Activated CD4-positive, CD25-positive, alpha-beta regulatory T cell treated with anti-CD3 and anti-CD28 coated beads, Interleukin-2, amount 50 U/mL, for 72 hours (primary cell): ENCODE data around the gene SCAPER.
A peak's percentile ranks its signal among the peaks of the same experiment; 100 is the strongest.

Experiments used
- DNase-seq: peaks from one replicate; pipeline ENCODE4 v3.0.0; 2021

SCAPER gene

DNA sequence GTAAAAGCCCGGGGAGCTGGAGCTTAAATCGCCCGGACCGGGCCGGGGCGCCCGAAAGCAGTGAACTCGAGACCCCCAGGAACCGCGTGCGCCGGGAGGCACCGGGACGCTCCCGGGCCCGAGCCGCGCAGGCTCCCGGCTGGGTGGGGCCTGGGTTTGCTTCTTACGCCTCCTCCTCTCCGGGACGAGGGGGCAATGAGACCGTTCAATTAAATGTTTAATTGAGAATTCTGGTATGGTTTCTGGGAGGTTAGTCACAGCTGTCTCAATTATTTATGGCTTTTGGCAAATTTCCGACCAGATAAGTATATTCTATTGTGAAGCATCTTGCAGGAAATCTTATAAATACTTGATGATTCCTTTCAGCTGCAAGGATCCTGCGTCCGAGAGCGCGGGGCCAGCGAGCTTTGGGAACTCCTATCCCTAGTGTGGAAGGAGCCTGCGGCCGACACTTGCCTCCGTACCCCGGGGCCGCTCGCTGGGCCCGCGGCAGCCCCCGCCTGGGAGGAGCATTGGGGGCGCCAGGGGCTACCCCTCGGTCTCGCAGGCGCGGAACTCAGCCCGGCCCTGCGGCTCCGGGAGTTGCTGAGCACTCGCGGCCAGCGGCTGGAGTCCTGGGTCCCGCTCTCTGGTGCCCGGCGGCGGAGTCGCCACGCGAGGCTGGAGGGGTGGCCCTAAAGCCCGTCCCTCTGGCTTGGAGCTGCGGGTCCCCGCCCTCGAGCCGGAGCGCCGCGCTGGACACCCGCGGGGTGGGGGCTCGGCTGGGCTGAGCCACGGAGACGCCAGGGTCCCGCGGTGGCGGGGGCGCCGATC, 558.3 kb downstream of the SCAPER start:
- no peak for DNase-seq

DNA sequence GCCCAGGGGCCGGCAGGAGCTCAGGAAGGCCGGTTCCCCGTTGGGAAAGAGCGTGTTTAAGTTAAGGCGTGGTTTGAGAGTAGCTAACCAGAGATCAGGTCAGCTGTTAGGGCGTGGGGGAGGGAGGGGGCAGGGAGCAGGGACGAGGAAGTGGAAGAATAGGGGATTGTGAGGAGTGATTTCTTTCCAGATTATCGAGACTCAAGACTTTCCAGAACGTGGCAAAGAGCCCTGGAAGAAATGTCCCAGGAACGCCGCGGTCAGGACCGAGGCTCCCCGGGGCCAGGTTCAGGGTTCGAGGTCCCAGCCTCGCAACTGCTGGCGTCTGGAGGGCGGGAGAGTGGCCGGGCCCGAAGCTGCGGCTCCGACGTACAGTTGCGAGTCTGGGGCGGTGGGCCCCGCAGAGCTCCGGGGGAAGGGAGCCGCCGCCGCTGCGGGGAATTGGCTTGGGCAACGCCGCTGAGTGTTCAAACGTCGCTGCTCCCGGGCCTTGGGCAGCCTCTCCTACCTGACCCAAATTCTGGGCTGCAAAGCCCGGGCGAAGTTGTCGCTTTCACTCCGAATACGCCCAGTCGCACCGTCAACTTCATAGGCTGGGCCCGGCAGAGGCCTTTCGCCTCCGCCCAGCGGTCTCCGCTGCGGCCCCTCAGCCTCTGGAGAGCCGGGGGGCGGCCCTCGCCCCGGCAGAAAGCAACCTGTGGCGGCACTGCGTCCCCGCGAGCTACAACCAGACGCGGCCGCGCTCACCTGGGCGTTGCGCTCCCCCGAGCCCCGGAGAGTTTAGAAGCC, 559.1 kb downstream of the SCAPER start:
- no peak for DNase-seq

DNA sequence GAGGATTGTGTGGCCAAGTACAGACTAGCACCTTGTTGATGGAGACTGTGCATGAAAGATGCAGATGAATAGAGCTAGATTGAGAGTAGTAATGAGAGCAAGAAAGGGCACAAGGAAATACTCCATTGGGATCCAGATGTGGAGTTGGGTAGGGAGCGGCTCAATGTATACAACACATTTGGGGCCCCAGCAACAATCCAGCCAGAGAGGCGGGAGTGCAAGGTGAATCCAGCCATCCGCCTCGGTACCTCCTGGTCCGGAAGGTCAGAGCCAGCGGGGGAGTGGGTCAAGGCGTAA, 559.6 kb downstream of the SCAPER start:
- DNase-seq, result no peak

DNA sequence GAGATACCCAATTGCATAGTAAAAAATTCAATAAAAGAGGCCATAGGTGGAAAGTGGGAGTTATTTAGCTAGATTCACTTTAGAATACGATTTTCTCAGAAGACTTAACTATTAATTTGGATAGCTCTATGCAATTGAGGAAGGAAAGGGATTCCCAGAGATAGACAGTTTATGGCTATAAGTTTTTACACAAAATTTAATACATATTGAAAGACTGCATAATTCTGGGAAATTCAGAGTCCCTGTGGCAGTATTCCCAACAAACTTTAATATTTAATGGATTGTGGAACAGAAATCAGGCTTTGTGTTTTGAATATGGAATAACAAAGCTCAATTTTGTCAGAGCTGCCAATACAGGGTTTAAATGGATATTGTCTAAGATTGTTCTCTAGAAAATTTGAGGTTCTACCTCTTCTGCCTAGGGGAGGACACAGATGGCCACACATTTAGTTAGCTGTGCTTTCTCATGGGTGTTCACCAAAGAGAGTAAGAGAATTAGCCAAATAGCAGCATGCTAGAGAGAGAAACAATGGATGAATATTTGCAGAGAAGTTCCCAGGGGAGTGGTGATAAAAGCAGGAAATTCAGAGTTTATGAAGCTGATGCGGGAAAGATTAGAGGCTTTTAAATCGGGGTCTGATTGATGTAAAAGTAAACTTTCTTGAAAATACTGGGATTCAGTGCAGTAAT, 560.1 kb downstream of the SCAPER start:
- DNase-seq, result no peak

DNA sequence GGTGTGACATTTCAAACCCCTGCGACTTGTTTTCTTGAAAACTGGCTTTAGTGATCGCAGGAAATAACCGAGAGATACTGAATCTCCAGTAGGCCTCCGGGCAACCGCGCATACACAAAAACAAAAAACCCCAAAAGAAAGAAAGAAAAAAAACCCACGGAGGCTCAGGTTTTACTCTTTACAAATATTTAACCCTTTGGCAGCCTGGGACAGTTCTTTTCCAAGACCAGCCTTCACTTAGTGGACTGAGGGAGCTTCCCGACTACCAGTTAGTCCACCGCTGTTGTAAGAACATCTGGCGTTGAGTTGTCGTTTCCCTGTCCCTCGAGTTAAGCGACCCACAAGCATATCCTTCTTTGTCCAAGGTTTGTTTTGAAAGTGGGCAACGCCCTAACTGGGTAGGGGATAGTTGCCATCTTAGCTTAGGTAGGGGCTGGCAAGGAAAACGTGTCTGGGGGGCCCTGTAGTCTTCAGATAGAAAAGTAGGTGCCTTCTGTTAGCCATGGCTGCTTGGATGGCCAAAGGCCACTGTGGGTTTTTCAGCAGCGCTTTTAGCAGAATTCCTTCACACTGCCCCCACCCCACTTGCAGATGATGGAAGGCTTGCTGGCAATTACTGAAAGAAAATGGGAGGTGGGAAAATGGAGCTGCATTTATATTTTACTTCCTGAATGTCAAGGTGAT, 561.7 kb downstream of the SCAPER start:
- no peak for DNase-seq

DNA sequence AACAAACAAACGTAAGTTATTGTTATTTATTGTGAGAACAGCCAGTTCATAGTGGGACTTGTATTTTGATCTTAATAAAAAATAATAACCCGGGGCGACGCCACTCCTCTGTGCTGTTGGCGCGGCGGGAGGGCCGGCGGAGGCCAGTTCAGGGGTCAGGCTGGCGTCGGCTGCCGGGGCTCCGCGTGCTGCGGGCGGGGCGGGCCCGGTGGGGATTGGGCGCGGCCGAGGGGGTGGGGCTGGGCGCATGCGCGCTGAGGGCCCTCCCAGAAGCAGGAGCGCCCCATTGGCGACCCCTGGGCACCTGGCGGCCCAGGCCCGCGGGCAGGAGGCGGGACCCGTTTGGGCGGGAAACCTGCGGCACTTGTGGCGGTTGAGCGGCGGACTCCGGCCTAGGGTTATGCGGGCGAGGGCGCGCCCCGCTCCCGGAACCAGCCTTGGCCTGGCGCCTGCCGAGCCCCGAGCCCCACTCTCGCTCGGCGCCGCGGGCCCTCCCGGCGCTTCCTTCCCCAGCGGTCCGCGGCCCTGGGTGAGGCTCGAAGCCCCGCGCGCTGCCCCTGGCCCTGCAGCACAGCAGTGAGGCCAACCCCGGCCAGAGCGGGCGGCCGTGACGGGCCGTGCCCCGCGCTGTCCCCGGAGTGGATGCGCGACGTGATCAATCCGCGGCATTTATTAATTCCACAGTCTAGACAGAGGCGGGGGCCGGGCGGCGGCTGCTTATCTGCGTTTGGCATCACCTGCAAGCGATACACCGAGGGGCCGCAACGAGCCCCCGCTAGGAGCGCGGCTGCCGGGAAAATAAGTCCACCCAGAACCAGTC, 562.5 kb downstream of the SCAPER start:
- DNase-seq, result no peak

DNA sequence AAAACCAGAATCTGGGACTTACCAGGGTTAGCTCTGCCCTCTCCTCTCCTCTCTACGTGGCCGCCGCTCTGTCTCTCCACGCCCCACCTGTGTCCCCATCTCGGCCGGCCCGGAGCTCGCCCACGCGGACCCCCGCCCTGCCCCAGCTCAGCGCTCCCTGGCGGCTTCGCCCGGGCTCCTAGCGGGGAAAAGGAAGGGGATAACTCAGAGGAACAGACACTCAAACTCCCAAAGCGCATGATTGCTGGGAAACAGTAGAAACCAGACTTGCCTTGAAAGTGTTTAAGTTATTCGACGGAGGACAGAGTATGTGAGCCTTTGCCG, 563.1 kb downstream of the SCAPER start:
- no peak for DNase-seq

DNA sequence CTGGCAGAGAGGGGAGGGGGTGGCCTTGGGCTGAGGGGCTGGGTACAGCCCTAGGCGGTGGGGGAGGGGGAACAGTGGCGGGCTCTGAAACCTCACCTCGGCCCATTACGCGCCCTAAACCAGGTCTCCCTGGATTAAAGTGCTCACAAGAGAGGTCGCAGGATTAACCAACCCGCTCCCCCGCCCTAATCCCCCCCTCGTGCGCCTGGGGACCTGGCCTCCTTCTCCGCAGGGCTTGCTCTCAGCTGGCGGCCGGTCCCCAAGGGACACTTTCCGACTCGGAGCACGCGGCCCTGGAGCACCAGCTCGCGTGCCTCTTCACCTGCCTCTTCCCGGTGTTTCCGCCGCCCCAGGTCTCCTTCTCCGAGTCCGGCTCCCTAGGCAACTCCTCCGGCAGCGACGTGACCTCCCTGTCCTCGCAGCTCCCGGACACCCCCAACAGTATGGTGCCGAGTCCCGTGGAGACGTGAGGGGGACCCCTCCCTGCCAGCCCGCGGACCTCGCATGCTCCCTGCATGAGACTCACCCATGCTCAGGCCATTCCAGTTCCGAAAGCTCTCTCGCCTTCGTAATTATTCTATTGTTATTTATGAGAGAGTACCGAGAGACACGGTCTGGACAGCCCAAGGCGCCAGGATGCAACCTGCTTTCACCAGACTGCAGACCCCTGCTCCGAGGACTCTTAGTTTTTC, 563.6 kb downstream of the SCAPER start:
- no peak for DNase-seq

DNA sequence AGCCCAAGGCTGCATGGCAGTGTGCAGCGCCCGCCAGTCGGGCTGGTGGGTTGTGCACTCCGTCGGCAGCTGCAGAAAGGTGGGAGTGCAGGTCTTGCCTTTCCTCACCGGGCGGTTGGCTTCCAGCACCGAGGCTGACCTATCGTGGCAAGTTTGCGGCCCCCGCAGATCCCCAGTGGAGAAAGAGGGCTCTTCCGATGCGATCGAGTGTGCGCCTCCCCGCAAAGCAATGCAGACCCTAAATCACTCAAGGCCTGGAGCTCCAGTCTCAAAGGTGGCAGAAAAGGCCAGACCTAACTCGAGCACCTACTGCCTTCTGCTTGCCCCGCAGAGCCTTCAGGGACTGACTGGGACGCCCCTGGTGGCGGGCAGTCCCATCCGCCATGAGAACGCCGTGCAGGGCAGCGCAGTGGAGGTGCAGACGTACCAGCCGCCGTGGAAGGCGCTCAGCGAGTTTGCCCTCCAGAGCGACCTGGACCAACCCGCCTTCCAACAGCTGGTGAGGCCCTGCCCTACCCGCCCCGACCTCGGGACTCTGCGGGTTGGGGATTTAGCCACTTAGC, 564.3 kb downstream of the SCAPER start:
- DNase-seq, result no peak

DNA sequence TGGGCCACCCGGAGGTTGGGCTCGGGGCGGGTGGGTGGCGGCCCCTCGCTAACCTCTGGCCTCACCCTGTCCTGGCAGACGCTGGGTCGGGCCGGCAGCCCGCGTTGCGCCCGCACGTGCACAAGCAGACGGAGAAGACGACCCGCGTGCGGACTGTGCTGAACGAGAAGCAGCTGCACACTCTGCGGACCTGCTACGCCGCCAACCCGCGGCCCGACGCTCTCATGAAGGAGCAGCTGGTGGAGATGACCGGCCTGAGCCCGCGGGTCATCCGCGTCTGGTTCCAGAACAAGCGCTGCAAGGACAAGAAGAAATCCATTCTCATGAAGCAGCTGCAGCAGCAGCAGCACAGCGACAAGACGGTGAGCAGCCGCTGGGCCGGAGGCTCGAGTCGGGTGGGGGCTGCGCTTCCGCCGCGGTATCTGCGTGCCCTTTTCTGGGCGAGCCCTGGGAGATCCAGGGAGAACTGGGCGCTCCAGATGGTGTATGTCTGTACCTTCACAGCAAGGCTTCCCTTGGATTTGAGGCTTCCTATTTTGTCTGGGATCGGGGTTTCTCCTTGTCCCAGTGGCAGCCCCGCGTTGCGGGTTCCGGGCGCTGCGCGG, 564.8 kb downstream of the SCAPER start:
- peak; percentile 45 for DNase-seq

DNA sequence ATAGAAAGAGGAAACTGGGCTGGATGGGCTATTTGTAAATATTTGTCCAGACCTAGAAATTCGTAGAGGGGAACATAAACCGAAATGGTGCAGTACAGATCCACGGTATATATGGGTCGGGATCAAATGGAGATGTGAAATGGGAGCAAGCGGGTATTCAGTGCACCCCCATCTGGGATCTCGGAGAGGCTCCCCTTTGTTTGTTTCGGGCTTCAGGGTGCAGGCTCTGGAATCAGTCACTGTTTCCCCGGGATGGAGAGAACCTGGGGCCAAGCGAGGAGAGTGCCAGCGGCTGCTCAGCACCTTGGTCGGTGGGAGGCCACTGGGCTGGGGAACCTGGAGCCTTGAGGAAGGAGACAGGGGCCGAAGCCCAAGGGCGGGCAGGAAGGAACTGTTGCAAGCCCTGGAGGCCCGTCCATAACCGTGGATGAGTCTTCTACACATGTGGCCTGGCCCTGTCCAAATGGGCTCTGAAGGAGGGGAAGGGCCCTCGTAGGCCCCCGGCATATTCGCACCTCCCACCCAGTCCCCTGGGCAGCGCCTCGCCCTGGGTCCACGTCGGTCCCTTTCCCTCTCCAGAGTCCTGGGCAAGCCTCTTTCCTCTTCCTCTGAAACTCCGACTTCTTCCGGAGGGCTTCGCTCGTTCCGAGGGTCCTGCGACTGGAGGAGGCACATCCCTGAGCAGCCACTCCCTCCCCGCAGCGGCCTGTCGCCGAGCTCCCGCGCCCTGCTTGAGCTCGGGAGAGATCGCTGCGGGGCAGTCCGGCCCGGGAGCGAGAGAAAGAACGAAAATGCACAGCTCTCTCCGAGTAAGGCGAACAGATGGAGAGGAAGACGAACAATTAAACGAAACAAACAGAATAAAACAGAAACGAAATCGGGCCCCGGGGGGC, 565.6 kb downstream of the SCAPER start:
- DNase-seq, result no peak

DNA sequence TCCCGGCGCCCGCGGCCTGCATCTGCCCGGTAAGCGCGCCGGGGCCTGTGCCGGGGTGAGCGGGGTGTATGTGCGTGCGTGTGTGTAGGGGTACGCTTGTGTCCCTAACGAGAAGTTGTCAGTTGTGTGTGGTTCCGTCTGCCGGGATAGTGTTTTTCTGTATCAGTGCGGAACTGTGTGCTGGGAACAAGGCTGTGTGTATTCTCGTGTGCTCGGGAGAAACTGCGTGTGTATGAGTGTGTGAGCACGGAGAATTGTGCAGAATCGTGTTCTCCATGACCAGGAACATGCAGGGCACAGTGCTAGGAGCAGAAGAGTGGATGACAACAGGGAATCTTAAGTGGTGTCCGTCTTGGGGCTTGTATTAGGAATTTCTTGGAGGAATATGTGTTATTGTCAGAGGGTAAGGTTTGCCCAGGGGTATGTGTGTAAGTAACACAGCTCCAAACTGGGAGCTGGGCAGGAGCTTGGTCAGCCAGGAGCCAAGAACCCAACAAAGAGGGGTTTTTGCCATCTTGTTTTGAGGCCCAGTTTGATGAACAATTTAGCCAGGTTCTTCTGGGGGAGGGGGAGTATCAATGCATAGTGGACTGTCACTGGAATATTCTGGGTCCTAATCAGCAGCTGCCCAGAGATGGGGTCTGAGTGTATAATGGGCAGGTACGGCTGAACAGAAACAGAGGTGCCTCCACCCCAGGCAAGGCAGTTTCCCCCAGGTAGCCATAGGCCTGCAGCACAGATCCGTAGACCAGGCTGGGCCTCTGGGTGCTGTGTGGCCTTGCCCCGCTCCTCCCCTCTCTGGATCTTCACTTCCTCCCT, 566.4 kb downstream of the SCAPER start:
- no peak for DNase-seq

DNA sequence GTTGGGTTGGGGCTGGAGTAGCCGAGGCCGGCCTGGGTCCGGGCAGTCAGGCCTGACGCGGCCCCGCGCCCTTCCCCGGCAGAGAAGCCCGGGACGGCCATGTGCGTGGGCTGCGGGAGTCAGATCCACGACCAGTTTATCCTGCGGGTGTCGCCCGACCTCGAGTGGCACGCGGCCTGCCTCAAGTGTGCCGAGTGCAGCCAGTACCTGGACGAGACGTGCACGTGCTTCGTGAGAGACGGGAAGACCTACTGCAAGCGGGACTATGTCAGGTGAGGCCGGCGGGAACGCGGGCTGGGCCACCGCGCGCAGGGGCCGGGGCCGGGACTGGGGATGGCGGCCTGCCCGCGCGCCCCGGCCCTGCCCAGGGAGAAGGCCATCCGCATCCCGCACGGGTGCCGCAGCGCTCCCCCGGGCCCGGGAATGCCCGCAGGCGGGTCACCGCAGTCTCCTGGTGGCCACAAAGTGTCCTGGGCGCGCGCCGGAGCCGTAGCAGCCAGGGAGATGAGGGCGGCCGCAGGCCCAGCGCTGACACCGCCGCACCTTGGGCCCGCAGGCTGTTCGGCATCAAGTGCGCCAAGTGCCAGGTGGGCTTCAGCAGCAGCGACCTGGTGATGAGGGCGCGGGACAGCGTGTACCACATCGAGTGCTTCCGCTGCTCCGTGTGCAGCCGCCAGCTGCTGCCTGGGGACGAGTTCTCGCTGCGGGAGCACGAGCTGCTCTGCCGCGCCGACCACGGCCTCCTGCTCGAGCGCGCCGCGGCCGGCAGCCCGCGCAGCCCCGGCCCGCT, 567.2 kb downstream of the SCAPER start:
- DNase-seq, result no peak

DNA sequence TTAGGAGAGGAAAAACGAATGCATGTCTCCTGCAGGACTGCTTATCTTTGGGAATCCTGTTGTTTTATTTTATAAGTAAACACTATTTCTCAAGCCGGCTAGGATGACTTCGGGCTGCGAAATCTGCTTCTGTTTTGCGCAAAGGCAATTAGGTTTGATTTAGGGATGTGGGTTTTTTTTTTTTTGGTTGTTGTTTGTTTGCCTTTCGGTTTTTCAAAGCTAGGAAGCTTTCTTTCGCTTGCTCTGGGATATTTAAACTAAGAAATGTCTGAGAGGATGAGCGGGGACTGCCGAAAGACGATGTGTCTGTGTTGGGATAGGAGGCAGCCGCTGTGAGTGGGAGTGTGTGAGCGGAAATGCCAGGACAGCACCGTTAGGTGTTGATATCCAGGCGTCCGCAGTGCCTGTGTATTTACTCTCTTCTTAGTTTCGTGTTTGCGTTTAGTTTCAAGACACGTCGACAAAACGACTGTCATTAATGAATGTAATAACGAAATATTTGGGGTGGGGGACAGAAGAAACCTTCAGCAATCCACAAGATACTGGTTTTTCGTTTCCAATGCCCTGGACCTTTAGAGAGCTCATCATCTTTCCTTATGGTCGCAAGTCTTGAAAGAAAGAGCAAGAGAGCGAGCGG, 568.0 kb downstream of the SCAPER start:
- DNase-seq, result no peak

DNA sequence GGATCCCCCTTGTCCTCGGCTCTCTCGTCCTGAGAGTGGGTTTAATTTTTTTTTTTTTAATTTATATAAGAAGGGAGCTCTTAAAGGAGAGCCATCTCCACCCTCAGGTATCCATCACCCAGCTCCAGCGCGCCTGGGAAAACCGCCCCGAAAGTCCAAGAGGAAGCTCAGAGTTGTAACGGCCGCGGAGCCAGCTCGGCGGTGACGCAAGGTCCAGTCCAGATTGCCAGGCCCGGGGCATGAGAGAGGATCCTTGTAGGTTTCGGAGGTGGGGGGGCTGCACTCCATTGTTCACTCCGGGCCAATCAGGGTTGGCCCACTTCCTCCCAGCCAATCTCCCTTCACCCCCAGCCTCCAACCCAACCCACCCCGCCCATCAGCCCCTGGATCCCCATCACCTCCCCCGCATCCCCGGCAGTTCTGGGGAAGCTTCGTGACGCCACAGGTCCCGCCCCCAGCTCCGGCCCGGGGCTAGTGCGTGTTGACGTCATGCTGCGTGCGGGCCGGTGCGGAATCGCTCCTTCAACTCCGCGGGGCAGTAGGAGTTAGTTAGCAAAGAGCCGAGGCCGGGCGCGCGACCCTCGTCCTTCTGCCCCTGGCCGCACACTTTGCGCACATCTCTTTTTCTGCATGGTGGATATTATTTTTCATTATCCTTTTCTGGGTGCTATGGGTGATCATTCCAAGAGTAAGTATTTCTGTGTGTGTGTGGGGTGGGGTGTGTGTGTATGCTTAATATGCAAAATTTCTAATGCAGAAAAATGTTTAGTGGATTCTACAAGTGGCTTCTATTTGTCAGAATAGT, 568.7 kb downstream of the SCAPER start, which contains the start of gene ISL2:
Gene ISL2, plus strand, starts transcription at position 520 of the 805 bp plus-strand sequence. Its CDS starts 111 bp downstream, at position 631.
- peak; percentile 72 for DNase-seq
